OCI-LY1 (cell line): ENCODE measurements around the gene PIAS4.

ENCODE experiments used
- EZH2 ChIP-seq: fragments of 200-600 bp; sonication (generic), shearing (Covaris generic); IDR thresholded peaks from 2 replicates; pipeline ENCODE4 v1.8.0; 2017; ENCODE audit warnings: borderline replicate concordance, mixed run types, mild to moderate bottlenecking, antibody characterized with exemption, low read length, moderate library complexity, mixed read lengths
- TF ChIP-seq, protein P1 (sequence below): fragments of 200-600 bp; sonication (generic), shearing (Covaris generic); IDR thresholded peaks from 2 replicates; pipeline ENCODE4 v1.5.1; 2017; ENCODE audit warnings: mild to moderate bottlenecking, antibody characterized with exemption, low read length, moderate library complexity, mixed read lengths

GRCh38 chr19:4084547-4084877, 77.0 kb downstream of the PIAS4 start:
- TF ChIP-seq, protein P1, sequence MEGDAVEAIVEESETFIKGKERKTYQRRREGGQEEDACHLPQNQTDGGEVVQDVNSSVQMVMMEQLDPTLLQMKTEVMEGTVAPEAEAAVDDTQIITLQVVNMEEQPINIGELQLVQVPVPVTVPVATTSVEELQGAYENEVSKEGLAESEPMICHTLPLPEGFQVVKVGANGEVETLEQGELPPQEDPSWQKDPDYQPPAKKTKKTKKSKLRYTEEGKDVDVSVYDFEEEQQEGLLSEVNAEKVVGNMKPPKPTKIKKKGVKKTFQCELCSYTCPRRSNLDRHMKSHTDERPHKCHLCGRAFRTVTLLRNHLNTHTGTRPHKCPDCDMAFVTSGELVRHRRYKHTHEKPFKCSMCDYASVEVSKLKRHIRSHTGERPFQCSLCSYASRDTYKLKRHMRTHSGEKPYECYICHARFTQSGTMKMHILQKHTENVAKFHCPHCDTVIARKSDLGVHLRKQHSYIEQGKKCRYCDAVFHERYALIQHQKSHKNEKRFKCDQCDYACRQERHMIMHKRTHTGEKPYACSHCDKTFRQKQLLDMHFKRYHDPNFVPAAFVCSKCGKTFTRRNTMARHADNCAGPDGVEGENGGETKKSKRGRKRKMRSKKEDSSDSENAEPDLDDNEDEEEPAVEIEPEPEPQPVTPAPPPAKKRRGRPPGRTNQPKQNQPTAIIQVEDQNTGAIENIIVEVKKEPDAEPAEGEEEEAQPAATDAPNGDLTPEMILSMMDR, result no peak
- no peak for TF ChIP-seq EZH2
